Amniotic stem cell (primary cell): ENCODE measurements around the gene PPFIBP1.
A peak's percentile ranks its signal among the peaks of the same experiment; 100 is the strongest.
"Not testable (repeated sequence)": the region's sequence is repeated elsewhere in the genome, so short reads cannot be mapped to it uniquely, and the experiment has no call there.

Source experiments
- DNase-seq: peaks from one replicate; lab custom pipeline; 2025; lab: John Stamatoyannopoulos, UW

Gene PPFIBP1

GRCh38 chr12:27566626-27567025, 42.6 kb downstream of the PPFIBP1 start:
- DNase-seq, result no peak

- DNase-seq, result peak; percentile 31
These were observed 47.5 kb downstream of the PPFIBP1 start for GRCh38 chr12:27571463-27571862.

- DNase-seq, result no peak
These were observed 48.7 kb downstream of the PPFIBP1 start for GRCh38 chr12:27572486-27573255.

GRCh38 chr12:27573972-27574371, 50.0 kb downstream of the PPFIBP1 start:
- DNase-seq, result no peak

- DNase-seq, result no peak
These were observed 51.2 kb downstream of the PPFIBP1 start for GRCh38 chr12:27575090-27575761.

- no peak for DNase-seq
These were observed 51.7 kb downstream of the PPFIBP1 start for GRCh38 chr12:27575762-27576118.

GRCh38 chr12:27576667-27577347, 52.8 kb downstream of the PPFIBP1 start:
- DNase-seq, result no peak

GRCh38 chr12:27577688-27578087, 53.7 kb downstream of the PPFIBP1 start:
- no peak for DNase-seq

- no peak for DNase-seq
These were observed 54.8 kb downstream of the PPFIBP1 start for GRCh38 chr12:27578689-27579372.

- no peak for DNase-seq
These were observed 56.7 kb downstream of the PPFIBP1 start for GRCh38 chr12:27580561-27581330.

- not testable (repeated sequence) for DNase-seq
These were observed 57.3 kb downstream of the PPFIBP1 start for GRCh38 chr12:27581331-27581671.

- DNase-seq, result not testable (repeated sequence)
These were observed 57.8 kb downstream of the PPFIBP1 start for GRCh38 chr12:27581833-27582232.

GRCh38 chr12:27582445-27582844, 58.4 kb downstream of the PPFIBP1 start:
- DNase-seq, result not testable (repeated sequence)

GRCh38 chr12:27583057-27583797, 59.2 kb downstream of the PPFIBP1 start:
- DNase-seq, result no peak

GRCh38 chr12:27583981-27584380, 60.0 kb downstream of the PPFIBP1 start:
- DNase-seq, result no peak

GRCh38 chr12:27585739-27586265, 61.8 kb downstream of the PPFIBP1 start:
- DNase-seq, result no peak

GRCh38 chr12:27588075-27588730, 64.2 kb downstream of the PPFIBP1 start:
- not testable (repeated sequence) for DNase-seq

GRCh38 chr12:27588776-27589175, 64.8 kb downstream of the PPFIBP1 start:
- DNase-seq, result no peak

GRCh38 chr12:27589419-27589818, 65.4 kb downstream of the PPFIBP1 start:
- DNase-seq, result no peak

GRCh38 chr12:27591698-27592097, 67.7 kb downstream of the PPFIBP1 start:
- not testable (repeated sequence) for DNase-seq
